NCI-H748 (cell line): ENCODE data around the gene LMOD2.
"Not testable (repeated sequence)": the region's sequence is repeated elsewhere in the genome, so short reads cannot be mapped to it uniquely, and the experiment has no call there.

Experiments
- DNase-seq: peaks from one replicate; lab custom pipeline; 2025; ENCODE audit not compliant: unreplicated experiment; lab: John Stamatoyannopoulos, UW

LMOD2 gene

GRCh38 chr7:123655614-123656013 is at the start of gene LMOD2:
TSS of gene LMOD2 (plus strand) at chr7:123655866. CDS start at chr7:123655964, 98 bp downstream.
- DNase-seq = no peak

- DNase-seq = no peak
Observed at GRCh38 chr7:123607423-123607975, 48.2 kb upstream of the LMOD2 start.

GRCh38 chr7:123608991-123609882 is 46.4 kb upstream of the LMOD2 start:
- DNase-seq = peak; percentile 10

GRCh38 chr7:123609883-123610239 is 45.8 kb upstream of the LMOD2 start:
- no peak for DNase-seq

- no peak for DNase-seq
Observed at GRCh38 chr7:123612024-123612423, 43.6 kb upstream of the LMOD2 start.

GRCh38 chr7:123615344-123615743 is 40.3 kb upstream of the LMOD2 start:
- DNase-seq = no peak

GRCh38 chr7:123616223-123616622 is 39.4 kb upstream of the LMOD2 start:
- no peak for DNase-seq

- DNase-seq = peak; percentile 13
Observed at GRCh38 chr7:123621707-123622106, 34.0 kb upstream of the LMOD2 start.

GRCh38 chr7:123622660-123623386 is 32.8 kb upstream of the LMOD2 start:
- peak; percentile 97 for DNase-seq

GRCh38 chr7:123624527-123625183 is 31.0 kb upstream of the LMOD2 start:
- DNase-seq = no peak

- no peak for DNase-seq
Observed at GRCh38 chr7:123625254-123625653, 30.4 kb upstream of the LMOD2 start.

- DNase-seq = no peak
Observed at GRCh38 chr7:123627851-123628250, 27.8 kb upstream of the LMOD2 start.

- no peak for DNase-seq
Observed at GRCh38 chr7:123628829-123629228, 26.8 kb upstream of the LMOD2 start.

- DNase-seq = no peak
Observed at GRCh38 chr7:123629281-123629680, 26.4 kb upstream of the LMOD2 start.

- DNase-seq = no peak
Observed at GRCh38 chr7:123632808-123633207, 22.9 kb upstream of the LMOD2 start.

GRCh38 chr7:123633553-123633952 is 22.1 kb upstream of the LMOD2 start:
- no peak for DNase-seq

- not testable (repeated sequence) for DNase-seq
Observed at GRCh38 chr7:123634011-123634573, 21.6 kb upstream of the LMOD2 start.

GRCh38 chr7:123635551-123636359 is 19.9 kb upstream of the LMOD2 start:
- peak; percentile 38 for DNase-seq

GRCh38 chr7:123637203-123637602 is 18.5 kb upstream of the LMOD2 start:
- no peak for DNase-seq

- DNase-seq = no peak
Observed at GRCh38 chr7:123637878-123638277, 17.8 kb upstream of the LMOD2 start.
